GM10248 (cell line): ENCODE measurements around the gene ZAP70.

Experiments
- CTCF ChIA-PET: fragments of 300-600 bp; sonication (Branson Sonifier 250); formaldehyde crosslinking; extraction: SDS; loops from one replicate; lab custom pipeline; 2021; ENCODE audit warnings: antibody characterized with exemption; lab: Yijun Ruan, JAX
- POLR2A ChIA-PET: fragments of 350-650 bp; sonication (Branson Sonifier 250); formaldehyde crosslinking; extraction: SDS; loops from one replicate; lab custom pipeline; 2020; ENCODE audit warnings: antibody characterized with exemption; lab: Yijun Ruan, JAX
- DNase-seq: peaks from one replicate; pipeline ENCODE4 v3.0.0; 2012; ENCODE audit errors: extremely low spot score
- TF ChIP-seq, protein P1 (sequence below): IDR thresholded peaks from 2 replicates; pipeline ENCODE4 v1.5.1; 2012; ENCODE audit warnings: mild to moderate bottlenecking, low read depth; ENCODE audit errors: extremely low read depth, missing control alignments, control extremely low read depth

ZAP70 gene

DNA sequence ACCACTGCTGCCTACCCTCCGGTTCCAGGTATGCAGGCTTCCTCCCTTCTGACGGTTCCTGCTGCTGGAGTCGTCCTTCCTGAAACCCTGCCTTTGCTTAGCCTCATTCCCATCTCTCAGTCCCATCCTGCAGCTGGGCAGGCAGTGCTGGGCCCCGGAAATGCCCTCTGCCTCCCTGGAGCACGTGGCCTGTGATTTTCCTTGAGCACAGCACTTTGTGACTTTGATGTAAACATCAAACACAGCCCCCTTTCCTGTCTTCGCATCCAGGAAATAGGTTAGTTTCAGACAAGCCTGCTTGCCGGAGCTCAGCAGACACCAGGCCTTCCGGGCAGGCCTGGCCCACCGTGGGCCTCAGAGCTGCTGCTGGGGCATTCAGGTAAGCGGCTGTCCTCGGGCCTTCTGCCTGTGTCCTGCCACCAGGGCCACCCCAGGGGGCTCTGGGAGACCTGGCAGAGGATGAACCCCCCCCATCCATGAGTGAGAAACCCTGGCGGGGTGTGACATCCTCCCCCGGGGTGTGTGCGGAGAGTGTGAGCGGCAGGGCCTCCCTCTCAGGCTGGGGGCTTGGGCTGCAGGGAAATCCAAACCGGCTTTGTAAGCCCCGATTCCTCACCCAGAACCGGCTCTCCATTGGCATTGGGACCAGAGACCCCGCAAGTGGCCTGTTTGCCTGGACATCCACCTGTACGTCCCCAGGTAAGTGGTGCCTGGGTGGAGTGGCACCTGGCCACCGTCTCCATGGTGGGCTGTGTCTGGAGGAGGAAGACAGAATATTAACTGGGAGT lies at the start of gene ZAP70:
Gene ZAP70 (plus strand): TSS at position 281 of the 788 bp plus-strand sequence. CDS start 10,461 bp downstream, outside the sequence.
- ChIA-PET POLR2A (no interaction called here), CTCF (interaction anchor here (0.8 to 10.6 kb wide), 3 partner anchors 15 to 28 kb away, joined by 3 to 122 read pairs (median 13); no protein-coding TSS in a partner anchor)
- TF ChIP-seq, protein P1, sequence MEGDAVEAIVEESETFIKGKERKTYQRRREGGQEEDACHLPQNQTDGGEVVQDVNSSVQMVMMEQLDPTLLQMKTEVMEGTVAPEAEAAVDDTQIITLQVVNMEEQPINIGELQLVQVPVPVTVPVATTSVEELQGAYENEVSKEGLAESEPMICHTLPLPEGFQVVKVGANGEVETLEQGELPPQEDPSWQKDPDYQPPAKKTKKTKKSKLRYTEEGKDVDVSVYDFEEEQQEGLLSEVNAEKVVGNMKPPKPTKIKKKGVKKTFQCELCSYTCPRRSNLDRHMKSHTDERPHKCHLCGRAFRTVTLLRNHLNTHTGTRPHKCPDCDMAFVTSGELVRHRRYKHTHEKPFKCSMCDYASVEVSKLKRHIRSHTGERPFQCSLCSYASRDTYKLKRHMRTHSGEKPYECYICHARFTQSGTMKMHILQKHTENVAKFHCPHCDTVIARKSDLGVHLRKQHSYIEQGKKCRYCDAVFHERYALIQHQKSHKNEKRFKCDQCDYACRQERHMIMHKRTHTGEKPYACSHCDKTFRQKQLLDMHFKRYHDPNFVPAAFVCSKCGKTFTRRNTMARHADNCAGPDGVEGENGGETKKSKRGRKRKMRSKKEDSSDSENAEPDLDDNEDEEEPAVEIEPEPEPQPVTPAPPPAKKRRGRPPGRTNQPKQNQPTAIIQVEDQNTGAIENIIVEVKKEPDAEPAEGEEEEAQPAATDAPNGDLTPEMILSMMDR, result no peak
- no peak for DNase-seq

DNA sequence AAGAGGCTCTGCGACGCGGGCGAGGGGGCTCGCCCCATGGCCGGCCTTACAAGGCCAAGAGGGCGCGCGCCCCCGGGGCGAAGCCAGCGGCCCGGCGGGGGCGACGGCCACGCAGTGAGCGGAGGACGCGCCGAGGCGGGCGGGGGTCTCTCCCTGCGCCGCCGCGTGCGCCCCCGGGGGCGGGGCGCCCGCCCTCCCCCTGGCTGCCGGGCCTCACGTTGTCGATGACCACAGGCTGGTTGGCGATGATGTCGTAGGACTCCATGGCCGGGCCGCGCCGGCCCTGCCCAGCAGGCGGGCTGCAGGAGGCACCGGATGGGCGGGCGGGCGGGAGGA lies 49.8 kb upstream of the ZAP70 start:
- POLR2A ChIA-PET, result interaction anchor here (1.0 to 3.3 kb wide), 5 partner anchors 10 to 803 kb away, joined by 4 to 29 read pairs (median 7); partner anchors contain the start of gene COX5B

DNA sequence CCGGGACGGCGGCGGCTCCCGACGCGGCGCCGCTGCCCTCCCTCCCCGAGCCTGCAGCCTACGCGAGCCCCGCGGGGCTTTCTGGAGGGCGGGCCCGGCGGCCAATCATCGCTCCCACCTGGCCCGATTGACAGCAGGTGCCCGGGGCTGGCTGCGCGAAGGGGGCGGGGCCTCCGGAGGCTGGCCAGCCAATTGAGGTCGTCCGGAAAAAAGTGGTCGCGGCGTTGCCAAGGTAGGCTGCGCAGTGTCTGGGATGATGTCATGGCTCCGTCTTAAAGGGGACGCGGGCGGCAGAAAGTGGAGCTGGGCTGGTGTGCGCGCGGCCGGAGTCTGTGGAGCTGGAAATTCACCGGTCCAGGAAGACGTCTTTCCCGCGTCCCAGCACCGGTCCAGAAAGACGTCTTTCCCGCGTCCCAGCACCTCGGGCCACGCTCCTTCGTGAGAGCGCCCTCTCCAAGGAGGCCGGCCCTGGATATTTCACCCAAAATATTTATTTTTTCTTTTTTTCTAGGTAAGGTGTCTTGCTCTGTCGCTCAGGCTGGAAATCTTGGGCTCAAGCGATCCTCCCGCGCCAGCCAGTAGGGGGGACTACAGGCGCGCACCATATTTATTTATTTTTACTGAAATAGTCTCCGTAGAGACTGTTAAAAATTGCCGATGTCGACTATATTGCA lies 49.3 kb upstream of the ZAP70 start, which contains the start of gene ACTR1B:
Gene ACTR1B (minus strand): TSS at position 83 of the 674 bp plus-strand sequence. CDS start 154 bp downstream, outside the sequence.
- DNase-seq, result peak; percentile 98
- TF ChIP-seq, protein P1, result peak; percentile 63
- CTCF ChIA-PET, result interaction anchor here (1.5 to 7.1 kb wide), 8 partner anchors 9 to 73 kb away, joined by 5 to 71 read pairs (median 14); partner anchors contain the start of gene COX5B
- POLR2A ChIA-PET, result interaction anchor here (1.0 to 3.3 kb wide), 3 partner anchors 11 to 803 kb away, joined by 4 to 29 read pairs (median 14); partner anchors contain the start of gene COX5B

More for the DNA sequence above, 49.8 kb upstream of the ZAP70 start:
- no peak for DNase-seq
- TF ChIP-seq, protein P1, result no peak
- CTCF ChIA-PET, result interaction anchor here (0.7 to 7.1 kb wide), 9 partner anchors 10 to 73 kb away, joined by 3 to 71 read pairs (median 9); partner anchors contain the start of gene COX5B

DNA sequence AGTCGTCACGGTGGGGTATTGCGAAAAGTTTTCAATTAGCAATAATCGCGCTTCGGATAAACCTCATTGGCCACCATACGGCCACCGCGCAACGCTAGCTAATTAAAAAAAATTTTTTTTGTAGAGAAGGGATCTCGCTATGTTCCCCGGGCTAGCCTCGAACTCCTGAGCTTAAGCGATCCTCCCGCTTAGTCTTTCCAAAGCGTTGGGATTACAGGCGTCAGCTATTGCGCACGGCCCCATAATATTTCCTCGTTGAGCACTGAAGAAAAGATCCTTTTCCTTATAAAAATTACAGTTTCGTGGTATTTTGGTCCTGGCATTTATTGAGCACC lies 48.8 kb upstream of the ZAP70 start:
- DNase-seq, result no peak
- TF ChIP-seq, protein P1, result no peak
- CTCF ChIA-PET, result interaction anchor here (1.0 to 7.1 kb wide), 9 partner anchors 8 to 74 kb away, joined by 3 to 71 read pairs (median 9); partner anchors contain the start of gene COX5B
- POLR2A ChIA-PET, result interaction anchor here (1.0 to 3.3 kb wide), 3 partner anchors 12 to 802 kb away, joined by 4 to 29 read pairs (median 14); partner anchors contain the start of gene COX5B

DNA sequence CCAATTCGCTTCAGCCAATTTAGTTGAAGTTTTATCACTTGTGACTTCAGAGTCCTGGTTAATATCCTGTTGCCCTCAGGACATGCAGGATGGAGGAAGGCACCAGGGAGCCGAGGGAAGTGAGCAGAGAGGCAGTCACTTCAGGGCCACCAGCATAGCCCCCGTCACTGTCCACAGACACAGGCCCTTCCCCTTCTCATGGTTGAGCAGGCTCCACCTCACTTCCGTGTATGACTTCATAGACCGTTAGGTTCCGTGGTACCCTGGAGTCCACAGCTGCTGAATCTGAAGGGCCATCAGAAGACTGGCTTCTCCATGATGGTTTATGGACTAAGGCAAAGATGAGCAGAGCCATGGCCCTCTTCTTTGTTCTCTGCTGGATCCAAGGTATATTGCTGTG lies 43.9 kb upstream of the ZAP70 start, which contains the start of gene C2orf92:
Gene C2orf92 (plus strand): TSS at position 266 of the 400 bp plus-strand sequence. CDS start 76 bp downstream, at position 342.
- no peak for DNase-seq
- TF ChIP-seq, protein P1, result no peak
- CTCF ChIA-PET, result interaction anchor here (1.3 to 1.5 kb wide), 3 partner anchors 27 to 79 kb away, joined by 5 to 6 read pairs (median 5); no protein-coding TSS in a partner anchor
- POLR2A ChIA-PET, result interaction anchor here (0.8 kb wide), 1 partner anchor 24 kb away, joined by 6 read pairs; the partner anchor contains the start of gene COX5B
